GM18868 (cell line): ENCODE results near the gene TTC21A.

ENCODE experiments used
- ATAC-seq: cut with Tn5 transposase; IDR thresholded peaks from one replicate; pipeline ENCODE4 v1.9.1; 2021; ENCODE audit warnings: mild to moderate bottlenecking, moderate library complexity; ENCODE audit not compliant: unreplicated experiment

TTC21A gene

GRCh38 chr3:39113291-39113690 lies 5.8 kb downstream of the TTC21A start:
- ATAC-seq, result no peak

- ATAC-seq, result no peak
Observed at GRCh38 chr3:39114456-39114855, 7.0 kb downstream of the TTC21A start.

DNA sequence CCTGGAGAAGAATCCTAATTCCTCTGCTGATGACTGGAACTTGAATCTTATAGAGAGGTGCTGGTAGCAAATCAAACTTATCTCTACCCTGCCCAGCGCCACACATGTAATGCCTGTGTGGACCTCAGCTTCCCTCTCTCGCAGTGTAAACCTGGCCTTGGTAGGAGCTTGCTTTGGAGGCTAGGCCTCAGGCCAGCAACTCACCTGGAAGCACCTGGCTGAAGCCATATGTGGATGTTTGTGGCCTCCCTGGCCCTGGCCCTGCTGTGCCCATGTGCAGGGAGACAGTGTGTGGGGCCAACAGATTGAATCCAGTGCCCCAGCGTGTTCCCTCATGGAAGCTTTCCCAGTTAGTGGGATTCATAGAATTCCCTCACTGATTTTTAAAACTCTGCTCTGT lies 8.4 kb downstream of the TTC21A start:
- no peak for ATAC-seq

- ATAC-seq, result no peak
Observed at GRCh38 chr3:39118079-39118478, 10.6 kb downstream of the TTC21A start.

DNA sequence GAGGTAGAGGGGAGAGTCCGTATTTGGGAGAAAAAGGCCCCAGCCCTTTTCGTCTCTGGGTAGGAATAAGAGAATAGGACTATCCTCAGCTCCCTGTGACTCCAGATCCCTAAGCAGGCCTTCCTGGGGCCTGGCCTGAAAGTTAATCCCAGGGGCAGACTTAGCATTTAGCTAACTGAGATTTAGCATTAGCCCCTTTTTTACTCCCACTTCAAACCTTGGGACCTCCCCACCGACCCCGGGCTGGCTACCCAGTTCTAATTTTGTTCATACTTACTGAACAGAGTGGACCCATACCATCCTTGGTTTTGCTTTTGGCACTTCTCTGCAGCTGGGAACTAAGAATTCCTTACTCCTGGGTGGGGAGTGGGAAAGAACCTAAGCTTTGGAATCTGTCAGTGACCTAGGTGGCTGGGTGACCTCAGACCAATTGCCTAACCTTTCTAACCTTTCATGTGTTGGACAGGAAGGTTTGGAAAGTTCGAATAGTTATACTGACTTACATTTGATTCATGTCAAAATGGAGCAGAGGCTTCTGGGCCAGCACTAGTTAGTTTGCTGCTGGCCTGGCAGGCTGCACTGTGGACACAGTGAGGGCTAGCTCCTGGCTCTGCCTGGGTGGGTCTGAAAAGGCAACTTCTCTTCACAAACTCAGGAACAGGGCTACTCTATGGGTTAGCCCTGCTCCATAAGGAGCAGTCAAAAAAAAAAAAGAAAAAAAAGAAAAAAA lies 11.6 kb downstream of the TTC21A start:
- no peak for ATAC-seq

- ATAC-seq, result no peak
Observed at GRCh38 chr3:39121621-39122020, 14.1 kb downstream of the TTC21A start.

- peak; percentile 60 for ATAC-seq
Observed at GRCh38 chr3:39122813-39123212, 15.3 kb downstream of the TTC21A start.

DNA sequence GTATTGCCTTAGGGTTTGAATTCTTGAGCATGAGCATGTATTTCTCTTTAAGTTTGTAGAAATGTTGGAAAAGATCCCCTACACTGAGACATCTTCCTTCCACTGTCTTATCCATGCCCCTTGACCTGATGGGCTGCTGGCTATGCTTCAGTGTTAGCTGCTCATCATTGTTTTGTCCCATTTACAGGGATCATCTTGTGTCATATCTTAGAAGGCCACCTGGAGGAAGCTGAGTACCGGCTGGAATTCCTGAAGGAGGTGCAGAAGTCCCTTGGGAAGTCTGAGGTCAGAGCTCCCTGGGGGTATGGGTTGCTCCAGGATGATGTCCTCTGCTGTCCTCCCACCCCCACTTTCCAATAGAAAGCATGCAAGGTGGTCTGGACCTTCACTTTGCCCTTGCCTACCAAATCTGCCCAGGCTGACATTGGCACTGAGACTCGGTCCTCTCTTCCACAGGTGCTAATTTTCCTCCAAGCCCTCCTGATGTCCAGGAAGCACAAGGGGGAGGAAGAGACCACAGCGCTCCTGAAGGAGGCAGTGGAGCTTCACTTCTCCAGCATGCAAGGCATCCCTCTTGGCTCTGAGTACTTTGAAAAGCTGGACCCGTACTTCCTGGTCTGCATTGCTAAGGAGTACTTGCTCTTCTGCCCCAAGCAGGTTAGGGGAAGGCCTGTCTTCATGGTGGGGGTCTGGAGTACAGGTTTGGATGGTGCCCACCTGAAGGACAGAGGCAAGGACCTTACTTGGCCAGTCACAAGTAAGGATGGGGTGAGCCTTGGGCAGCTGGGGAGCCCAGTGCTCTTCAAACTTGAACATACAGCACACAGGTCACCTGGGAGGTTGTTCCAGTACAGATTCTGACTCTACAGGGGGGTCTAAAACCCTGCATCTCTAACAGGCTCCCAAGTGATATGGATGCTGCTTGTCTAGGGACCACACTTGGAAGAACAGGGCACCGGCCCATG lies 17.7 kb downstream of the TTC21A start:
- ATAC-seq, result no peak

DNA sequence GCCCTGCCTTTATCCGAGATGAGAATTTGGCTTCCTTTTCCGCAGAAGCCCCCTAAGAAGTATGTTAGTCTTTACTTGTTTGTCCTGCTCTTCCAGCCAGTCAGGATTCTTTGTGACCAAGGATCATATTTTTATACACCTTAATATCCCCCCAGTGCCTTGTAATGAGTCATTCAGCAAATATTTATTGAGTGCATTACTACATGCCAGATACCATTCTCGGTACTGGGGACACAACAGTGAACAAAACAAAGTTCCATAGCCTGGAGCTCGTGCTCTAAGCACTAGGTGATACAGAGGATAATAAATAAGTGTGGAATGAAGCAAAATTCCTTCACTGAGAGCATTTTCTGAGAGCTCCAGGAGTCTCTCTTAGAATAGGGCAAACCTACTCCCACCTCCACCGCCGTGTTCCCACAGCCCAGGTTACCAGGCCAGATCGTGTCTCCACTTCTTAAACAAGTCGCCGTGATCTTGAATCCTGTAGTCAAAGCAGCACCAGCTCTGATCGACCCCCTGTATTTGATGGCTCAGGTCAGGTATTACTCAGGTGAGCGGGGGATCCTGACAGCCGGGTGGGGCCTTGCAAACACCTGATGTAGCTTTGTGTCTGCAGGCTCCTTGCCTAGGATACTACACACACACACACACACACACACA lies 18.5 kb downstream of the TTC21A start:
- ATAC-seq, result no peak

- ATAC-seq, result no peak
Observed at GRCh38 chr3:39126532-39127071, 19.1 kb downstream of the TTC21A start.

GRCh38 chr3:39127269-39127907 lies 19.9 kb downstream of the TTC21A start:
- ATAC-seq, result no peak

DNA sequence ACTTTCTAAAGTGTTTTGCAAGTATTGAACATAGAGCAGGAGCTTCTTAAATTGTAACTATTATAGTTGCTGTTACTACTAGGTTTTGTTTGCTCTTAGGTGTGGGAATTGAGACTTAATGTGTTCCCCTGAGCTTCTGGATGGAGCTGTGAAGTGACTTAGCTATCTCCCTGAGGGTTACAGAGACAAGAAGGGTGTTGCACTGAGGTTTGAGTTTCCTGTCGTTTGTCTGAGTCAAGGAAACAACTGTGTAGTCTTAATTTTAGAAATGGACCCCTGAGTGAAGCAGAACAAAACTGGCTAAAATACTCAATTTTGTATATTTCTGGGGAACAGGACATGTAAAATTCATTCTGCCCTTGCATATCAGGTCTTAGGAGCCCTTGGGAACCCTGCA lies 20.4 kb downstream of the TTC21A start:
- no peak for ATAC-seq

- no peak for ATAC-seq
Observed at GRCh38 chr3:39128951-39129350, 21.5 kb downstream of the TTC21A start.

- ATAC-seq, result no peak
Observed at GRCh38 chr3:39130026-39130425, 22.5 kb downstream of the TTC21A start.

DNA sequence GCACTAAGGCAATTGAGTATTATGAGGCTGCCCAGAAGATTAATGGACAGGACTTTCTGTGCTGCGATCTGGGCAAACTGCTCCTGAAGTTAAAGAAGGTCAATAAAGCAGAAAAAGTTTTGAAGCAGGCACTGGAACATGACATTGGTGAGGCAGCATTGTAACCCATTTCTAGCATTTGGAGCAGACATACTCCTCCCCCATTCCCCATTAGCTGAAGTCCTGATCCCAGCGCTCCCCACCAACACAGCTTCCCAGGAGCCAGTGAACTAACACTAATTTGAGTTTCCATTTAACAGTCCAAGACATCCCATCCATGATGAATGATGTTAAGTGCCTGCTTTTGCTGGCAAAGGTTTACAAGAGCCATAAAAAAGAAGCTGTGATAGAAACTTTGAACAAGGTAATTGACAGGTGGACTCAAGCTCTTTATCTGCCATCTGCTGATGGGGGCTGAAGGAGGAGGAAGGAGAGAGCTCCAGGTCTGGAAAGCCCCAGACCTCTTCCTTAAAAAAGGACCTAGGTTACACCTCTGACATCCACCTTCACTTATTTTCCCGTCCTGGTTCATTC lies 23.3 kb downstream of the TTC21A start:
- ATAC-seq, result no peak

- no peak for ATAC-seq
Observed at GRCh38 chr3:39132096-39133092, 24.9 kb downstream of the TTC21A start.

DNA sequence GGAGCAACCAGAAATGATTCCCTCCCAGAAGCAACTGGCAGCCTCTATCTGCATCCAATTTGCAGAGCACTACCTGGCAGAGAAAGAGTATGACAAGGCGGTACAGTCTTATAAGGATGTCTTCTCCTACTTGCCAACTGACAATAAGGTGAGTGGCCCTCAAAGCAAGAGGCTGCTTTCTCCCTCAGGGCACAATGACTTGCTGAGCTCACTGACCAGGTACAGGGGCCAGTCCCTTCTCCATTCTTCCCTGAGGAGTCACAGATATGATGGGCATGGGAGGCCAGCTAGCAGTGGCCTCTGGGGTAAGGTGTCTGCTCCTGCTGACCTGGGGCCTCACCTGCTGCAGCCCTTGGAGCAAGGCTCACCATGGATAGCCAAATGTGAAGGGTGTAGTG lies 25.6 kb downstream of the TTC21A start:
- no peak for ATAC-seq

DNA sequence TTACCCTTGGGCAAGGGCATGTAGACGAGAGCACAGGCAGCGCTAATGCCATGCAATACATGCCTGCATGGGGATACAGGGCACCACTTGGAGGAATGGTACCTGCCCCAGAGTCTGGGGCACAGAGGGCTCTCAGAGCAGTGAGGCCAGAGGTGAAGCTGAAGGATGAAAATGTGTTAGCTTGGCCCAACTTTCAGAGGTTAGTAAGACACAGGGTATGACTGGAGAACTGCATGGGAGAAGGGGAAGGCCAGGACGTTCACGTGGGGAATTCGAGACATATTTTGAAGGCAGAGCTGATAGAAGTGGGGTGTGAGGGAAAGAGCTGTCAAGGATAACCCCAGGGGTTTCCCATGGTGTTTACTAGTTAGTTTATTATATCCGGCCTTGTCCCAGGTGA lies 26.3 kb downstream of the TTC21A start:
- ATAC-seq, result no peak

- no peak for ATAC-seq
Observed at GRCh38 chr3:39134305-39134704, 26.8 kb downstream of the TTC21A start.
